GM12873 (cell line): ENCODE data around the gene CHCHD3.

ENCODE experiments used
- CTCF ChIP-seq: IDR thresholded peaks from 2 replicates; pipeline ENCODE4 v1.5.1; 2012; ENCODE audit warnings: low read depth, mild to moderate bottlenecking, moderate library complexity, low read length, control low read depth; ENCODE audit not compliant: insufficient read depth; ENCODE audit errors: missing control alignments

CHCHD3 gene

GRCh38 chr7:132750096-132750495 lies 331.8 kb downstream of the CHCHD3 start:
- TF ChIP-seq CTCF = no peak

GRCh38 chr7:132745510-132745909 lies 336.4 kb downstream of the CHCHD3 start:
- no peak for TF ChIP-seq CTCF

GRCh38 chr7:132743974-132744373 lies 337.9 kb downstream of the CHCHD3 start:
- no peak for TF ChIP-seq CTCF

GRCh38 chr7:132742189-132742612 lies 339.7 kb downstream of the CHCHD3 start:
- no peak for TF ChIP-seq CTCF

GRCh38 chr7:132740176-132740575 lies 341.7 kb downstream of the CHCHD3 start:
- TF ChIP-seq CTCF = no peak

- TF ChIP-seq CTCF = no peak
Observed at GRCh38 chr7:132739271-132739955, 342.5 kb downstream of the CHCHD3 start.

GRCh38 chr7:132738254-132738653 lies 343.6 kb downstream of the CHCHD3 start:
- no peak for TF ChIP-seq CTCF
